ENCODE measurements around the gene ZNF133. TPM values are rescaled to one million over a fixed set of nuclear protein-coding genes. Genes with fewer than 3 reads are reported as not detected.

ZNF133 gene
- total and polyA plus RNA-seq, 2 donors (not counting 1 experiment from before 2014, with no cell fraction given), result 13.7 to 14.9 TPM

GRCh38 chr20:18276821-18277220, 11.5 kb upstream of the ZNF133 start:
- Histone ChIP-seq H3K36me3 (replicated peaks in 1 of 2; ENCODE audit: control extremely low read depth in 1 of 2, control insufficient read depth in 1 of 2, extremely low read depth in 1 of 2, insufficient read depth in 2 of 2, low read length in 1 of 2) (no peaks in the 10 kb centered on the region), H2AFZ (ENCODE audit: insufficient read depth, low read depth, low read length, poor library complexity, severe bottlenecking) (peak overlapping the region; percentile 28)

More at GRCh38 chr20:18276821-18277220, 11.5 kb upstream of the ZNF133 start:
- POLR2A ChIA-PET, result no interaction called here
- no peak overlapping the region for H3K4me3 Mint-ChIP-seq
- Histone ChIP-seq H3K4me2 (replicated peaks; ENCODE audit: low read depth, low read length, poor library complexity, severe bottlenecking) (peak overlapping the region; percentile 21), H3K4me3 (ENCODE audit: control extremely low read depth in 1 of 5, extremely low read depth in 1 of 5, insufficient read depth in 1 of 5, low read depth in 2 of 5, low read length in 4 of 5) (no peak overlapping the region), H3K27ac (ENCODE audit: low read length in 2 of 2) (no peak overlapping the region), H3K9me3 (ENCODE audit: control extremely low read depth in 1 of 3, control insufficient read depth in 2 of 3, insufficient read depth in 1 of 3, low read length in 2 of 3) (no peaks in the 10 kb centered on the region), H3K79me2 (ENCODE audit: control insufficient read depth, insufficient read depth, low read length) (no peaks in the 10 kb centered on the region), H3K4me1 (ENCODE audit: control insufficient read depth in 2 of 2, insufficient read depth in 2 of 2, low read length in 2 of 2) (peaks cover 0 to 4% of the 10 kb centered on the region in 2 donors), H3K27me3 (replicated peaks in 1 of 4; ENCODE audit: control extremely low read depth in 1 of 4, control insufficient read depth in 3 of 4, insufficient read depth in 4 of 4, low read length in 3 of 4) (peaks cover 0 to 30% (median 17%) of the 10 kb centered on the region in 4 experiments), H3K9ac (ENCODE audit: low read length) (no peak overlapping the region), H4K20me1 (ENCODE audit: control insufficient read depth, insufficient read depth, low read length, poor library complexity, severe bottlenecking) (no peaks in the 10 kb centered on the region)
- peak; percentile 49 for ATAC-seq (ENCODE audit: low read depth)
- 7% methylated on average over 9 of the region's 12 CpGs for WGBS (ENCODE audit: insufficient coverage)
- TF ChIP-seq EZH2 (IDR thresholded peaks at IDR 0.05; ENCODE audit: borderline replicate concordance, insufficient read depth, low read depth, low read length, poor library complexity, severe bottlenecking), result no peak
- peak; percentile 71 for TF ChIP-seq CTCF (IDR thresholded peaks at IDR 0.05)
- H3K27ac Mint-ChIP-seq, result no peak overlapping the region
- peaks cover 31% of the 10 kb centered on the region for H3K27me3 Mint-ChIP-seq
- CTCF ChIA-PET, result interaction anchor here (0.7 to 2.3 kb wide), 5 partner anchors 9 to 772 kb away, joined by 3 to 15 read pairs (median 5); partner anchors contain the start of gene ZNF133
- intact Hi-C loops (cut with micrococcal nuclease), result loop anchor here (1.0 to 5.0 kb wide), 2 partner anchors 740 to 1475 kb away; no protein-coding TSS in a partner anchor
- no peaks in the 10 kb centered on the region for H3K4me1 Mint-ChIP-seq
- DNase-seq, result peak; percentile 68
- H3K9me3 Mint-ChIP-seq (ENCODE audit: insufficient read depth), result no peaks in the 10 kb centered on the region
